Inflammatory macrophage treated with lipopolysaccharide for 1 hour (primary cell): Measurements from ENCODE around the gene ZNF267.
"Not testable (repeated sequence)": the region's sequence is repeated elsewhere in the genome, so short reads cannot be mapped to it uniquely, and the experiment has no call there.

ENCODE experiments used
- DNase-seq, 2 donors: peaks; one replicate each; pipeline ENCODE4 v3.0.0-alpha.2; 2020 to 2022

The ZNF267 gene

DNA sequence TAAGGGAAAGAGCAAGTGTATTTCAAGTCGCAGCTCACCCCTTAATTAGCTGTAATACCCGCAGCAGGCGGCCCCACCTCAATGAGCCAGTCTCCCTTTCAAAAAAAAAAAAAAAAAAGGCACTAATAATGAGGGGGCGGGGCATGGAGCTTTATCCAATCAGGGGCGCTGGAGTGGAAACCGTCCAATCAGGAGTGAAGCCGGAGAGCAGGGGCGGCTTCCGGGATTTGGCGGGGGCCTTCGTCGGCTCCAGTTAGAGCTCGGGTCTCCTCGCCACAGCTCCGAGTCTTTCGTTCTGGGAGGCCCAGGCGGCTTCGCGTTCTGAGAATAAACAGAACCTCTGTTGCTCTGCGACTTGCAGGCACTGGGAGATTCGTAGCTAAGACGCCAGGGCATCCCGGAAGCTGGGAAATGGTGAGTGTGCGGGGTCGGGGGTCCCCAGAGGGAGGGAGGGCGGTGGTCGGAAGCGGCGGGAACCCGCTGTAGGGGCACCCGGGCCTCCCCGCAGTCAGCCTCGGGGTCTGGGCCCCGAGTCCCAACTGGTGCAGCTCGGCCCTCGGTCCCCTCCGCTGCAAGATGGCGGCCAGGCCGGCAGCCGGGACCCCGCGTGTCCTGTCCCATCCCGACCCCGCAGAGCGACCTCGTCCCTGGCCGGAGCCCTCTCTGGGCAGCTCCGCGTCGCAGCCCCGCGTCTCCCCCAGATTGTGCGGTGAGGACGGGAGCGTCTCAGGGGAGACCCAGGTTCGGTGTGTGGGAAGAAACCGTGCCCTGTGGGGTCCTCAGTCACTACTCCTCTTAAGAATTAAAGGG, at the start of gene ZNF267:
Gene ZNF267, plus strand, starts transcription at position 252 of the 810 bp plus-strand sequence. Its CDS starts 160 bp downstream, at position 412.
- DNase-seq, result peak; percentile 95 to 96

DNA sequence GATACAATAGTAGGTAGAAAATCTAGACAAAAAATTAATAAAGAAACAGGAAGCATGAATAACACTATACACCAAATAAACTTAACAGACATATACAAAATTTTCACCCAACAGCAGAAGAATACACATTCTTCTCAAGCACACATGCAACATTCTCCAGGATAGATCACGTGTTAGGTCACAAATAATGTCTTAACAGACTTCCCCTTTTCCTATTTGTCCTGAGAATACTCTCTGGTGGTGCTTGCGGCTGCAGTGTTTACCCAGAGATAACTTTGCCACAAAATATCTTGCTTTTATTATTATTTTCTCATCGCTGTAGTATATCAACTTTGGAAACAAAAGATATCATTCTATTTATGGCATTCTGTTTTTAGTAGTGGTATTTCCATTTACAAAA, 40.6 kb upstream of the ZNF267 start:
- no peak for DNase-seq

DNA sequence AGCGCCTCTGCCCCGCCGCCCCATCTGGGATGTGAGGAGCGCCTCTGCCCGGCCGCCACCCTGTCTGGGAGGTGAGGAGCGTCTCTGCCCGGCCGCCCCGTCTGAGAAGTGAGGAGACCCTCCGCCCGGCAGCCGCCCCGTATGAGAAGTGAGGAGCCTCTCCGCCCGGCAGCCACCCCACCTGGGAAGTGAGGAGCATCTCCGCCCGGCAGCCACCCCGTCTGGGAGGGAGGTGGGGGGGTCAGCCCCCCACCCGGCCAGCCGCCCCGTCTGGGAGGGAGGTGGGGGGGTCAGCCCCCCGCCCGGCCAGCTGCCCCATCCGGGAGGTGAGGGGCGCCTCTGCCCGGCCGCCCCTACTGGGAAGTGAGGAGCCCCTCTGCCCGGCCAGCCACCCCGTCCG, 37.2 kb upstream of the ZNF267 start:
- DNase-seq, result not testable (repeated sequence)

DNA sequence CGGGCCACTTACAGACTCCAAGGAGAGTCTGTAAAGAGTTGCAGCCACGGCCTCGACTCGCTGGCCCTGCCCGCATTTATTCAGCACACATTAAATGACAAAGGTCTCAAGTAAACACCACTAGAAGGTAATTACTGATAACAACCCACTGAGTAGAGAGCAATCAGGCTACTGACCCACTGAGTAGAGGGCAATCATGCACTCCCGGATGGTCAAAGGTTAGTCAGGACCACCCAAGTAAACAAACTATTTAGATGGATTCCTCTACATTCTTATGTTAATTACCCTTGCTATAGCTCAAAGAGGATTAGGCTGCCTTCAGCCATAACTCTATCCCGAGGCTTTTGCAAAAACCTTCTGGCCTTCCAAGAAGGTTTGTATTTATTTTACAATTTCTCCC, 30.7 kb upstream of the ZNF267 start:
- no peak for DNase-seq

DNA sequence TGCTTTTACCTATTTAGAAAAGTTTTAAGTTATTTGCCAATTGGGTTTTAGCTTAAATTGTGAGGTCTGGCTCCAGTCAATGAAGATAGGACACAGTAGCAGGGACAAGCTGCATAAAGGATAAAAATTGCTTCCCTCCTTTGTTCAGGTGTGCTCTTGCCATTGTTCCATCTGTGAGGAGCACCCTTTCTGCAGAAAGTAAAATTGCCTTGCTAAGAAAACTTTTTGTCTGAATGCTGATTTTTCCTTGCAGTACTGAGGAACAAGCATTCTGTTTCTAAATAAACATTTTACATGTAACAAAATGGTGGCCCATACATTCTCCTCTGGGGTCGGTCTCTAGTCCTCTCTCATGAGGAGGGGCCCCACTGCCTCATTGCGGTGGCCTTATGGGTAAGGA, 25.0 kb upstream of the ZNF267 start:
- not testable (repeated sequence) for DNase-seq

DNA sequence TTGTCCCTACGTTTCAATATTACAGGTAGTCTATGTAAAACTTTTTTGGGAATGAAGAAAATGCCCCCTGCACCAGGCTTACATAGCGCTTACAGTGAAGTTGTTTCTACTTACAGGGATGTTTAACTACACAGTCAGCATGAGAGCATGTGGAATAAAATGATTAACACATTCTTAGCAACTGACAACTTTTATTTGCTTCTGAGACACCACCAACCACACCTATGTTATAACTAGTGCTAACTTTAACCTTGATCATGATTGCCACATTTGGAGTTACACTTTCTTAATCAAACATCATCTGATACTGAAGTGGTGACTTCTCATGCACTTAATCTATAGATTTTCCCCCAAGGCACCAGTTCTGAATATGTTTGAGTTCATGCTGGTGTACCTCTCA, 20.3 kb upstream of the ZNF267 start:
- DNase-seq, result no peak

DNA sequence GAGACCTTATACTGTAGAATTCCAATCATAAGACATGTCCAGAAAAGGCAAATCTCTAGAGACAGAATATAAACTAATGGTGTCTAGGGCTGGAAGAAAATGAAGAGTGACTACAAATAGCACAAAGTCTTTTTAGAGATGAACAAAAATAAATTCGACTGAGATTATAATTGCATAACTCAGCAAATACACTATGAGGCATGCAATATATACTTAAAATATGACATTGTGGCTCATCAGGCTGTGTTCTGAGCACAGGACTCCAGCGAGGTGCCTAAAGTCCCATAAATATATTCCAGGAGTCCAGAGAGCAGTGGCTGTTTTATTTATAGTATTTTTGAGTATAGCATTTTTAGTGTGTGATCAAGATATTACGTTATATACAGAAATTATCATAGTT, 13.1 kb upstream of the ZNF267 start:
- no peak for DNase-seq

DNA sequence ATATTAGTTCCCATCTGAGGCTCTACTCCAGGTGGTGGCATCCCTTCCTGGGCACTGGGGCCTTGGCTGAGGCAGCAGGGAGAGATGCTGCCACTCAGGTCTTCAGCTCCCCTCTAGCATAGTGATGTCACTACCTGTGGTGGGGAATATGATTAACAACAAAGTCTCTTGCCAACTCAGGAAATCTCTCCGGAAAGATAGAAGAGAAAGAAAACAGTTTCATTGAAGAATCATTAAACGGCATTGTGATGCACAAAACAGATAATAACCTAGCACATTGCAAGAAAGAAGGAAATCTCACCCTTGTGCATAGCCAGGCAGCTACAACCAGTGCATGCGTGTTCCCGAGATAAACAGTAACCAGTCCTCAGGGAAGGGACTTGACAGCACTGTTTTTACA, 12.2 kb upstream of the ZNF267 start:
- no peak for DNase-seq

DNA sequence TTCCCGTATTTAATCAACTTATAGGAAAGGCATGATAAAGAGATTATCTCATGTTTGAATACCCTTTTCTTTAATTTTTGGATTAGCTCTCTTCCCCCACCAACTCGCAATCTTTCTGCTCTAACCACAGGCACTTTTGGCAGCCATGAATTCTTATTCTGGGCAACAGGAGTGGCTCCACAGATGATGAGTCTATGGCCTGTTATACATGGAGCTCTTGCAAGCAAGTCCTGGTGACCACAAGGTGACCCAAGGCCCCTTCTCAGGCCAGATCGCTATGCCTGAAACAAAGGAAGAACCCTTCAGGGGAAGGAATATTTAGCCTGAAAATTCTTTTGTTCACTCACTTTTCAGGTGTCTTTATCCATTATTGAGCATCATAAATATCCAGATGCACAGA, 10.8 kb upstream of the ZNF267 start:
- no peak for DNase-seq

DNA sequence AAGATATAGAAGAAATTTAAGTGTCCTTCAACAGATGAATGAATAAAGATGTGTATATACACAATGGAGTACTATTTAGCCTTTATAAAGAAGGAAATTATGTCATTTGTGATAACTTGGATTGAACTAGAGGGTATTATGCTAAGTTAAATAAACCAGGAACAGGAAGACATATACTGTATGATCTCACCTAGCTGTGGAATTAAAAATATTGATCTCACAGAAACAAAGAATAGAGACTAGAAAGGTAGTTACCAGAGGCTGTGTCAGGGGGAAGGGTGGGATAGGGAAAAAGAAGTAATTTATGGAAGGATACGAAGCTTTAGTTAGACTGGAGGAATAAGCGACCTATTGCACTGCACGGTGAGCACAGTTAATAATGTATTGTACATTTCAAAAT, 5.4 kb upstream of the ZNF267 start:
- no peak for DNase-seq

DNA sequence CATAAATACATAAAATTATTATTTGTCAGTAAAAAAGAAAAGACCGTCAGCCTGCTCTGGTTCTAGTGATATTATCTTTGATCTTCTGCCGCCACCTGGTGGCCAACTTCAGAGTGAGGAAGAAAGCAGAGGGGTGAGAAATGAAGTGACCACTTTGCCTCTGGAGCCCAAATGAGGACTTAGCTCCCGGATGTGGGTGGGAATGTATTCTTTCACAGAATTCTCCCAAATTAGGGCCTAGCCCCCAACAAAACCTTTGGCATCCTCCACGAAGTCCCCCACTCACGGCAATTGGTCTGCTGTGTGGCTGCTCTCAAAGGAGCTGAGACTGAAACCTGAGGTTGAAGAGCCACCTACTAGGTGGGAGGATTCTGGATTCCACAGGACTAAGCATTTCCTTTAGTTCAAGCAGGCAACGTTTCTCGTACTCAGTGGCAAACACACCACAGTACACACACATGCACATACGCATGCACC, 4.9 kb upstream of the ZNF267 start:
- DNase-seq, result peak; percentile 70 to 94

DNA sequence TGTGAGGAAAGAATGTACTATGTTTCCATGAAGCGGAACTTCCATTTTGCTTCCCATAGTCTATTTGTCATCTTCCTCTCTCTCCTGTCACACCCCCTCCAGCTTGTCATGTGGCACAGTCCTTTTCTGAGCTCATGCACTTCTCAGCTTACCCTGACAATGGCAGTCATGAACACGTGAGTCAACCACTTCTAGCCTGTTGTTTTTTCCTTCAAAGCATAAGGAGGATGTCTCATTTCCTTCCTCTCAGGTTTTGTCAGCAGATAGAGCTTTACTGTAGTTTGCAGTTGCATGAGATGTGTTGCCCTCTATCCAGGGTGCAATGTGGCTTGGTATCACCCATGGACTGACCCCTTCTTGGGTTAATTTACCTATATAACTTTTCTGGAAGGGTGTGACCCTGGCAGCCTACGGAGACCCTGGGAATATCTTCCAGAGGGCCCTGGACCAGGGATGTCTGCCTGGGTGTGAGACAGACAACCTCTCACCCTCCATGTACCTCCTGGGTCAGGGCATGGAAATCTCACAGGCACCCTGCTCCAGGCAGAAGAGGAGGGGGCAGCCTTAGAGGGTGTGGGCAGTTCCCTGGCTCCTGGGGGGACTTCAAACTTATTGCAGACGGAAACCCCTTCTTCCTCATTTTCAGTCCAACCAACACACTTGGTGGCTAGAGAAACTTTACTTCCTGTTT, 4.0 kb upstream of the ZNF267 start:
- DNase-seq, result peak; percentile 96 to 100

DNA sequence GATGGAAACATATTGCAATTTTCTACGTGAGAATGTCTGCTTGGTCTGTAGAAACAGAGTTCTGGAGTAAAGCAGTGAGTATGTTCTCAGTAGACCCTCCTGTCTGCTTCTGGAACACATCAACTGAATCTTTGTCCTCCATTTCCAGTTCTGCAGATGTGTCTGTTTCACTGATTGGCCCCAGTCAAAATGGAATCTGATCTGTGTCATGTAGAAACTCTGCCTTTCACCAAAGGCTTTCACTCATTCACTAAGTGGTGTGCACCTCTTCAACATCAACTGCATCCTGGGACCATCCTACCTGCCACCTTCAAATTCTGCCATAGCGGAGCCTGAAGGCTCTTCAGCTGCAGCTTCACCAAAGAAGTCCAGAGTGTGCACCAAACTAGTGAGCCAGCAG, 2.8 kb upstream of the ZNF267 start:
- DNase-seq, result no peak

DNA sequence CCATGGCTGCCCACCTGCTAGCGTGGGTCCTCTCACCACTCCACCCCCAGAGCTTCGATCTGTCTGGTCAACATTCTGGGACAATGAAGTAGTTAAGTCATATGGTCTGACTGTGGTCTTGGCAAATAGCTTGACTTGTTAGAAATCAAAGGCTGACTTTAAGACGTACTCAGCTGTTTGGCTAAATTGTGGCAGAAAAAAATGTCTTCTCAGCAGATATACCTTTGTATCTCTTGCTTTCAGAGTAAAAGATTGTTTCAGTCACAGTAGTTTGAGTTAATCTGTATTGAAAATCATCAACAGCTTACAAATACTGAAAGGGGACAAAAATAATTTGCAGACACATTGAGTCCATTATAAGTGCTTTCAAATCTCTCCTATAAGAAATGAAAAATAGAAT, 2.1 kb upstream of the ZNF267 start:
- DNase-seq, result peak in 1 of 2 donors; percentile 29

DNA sequence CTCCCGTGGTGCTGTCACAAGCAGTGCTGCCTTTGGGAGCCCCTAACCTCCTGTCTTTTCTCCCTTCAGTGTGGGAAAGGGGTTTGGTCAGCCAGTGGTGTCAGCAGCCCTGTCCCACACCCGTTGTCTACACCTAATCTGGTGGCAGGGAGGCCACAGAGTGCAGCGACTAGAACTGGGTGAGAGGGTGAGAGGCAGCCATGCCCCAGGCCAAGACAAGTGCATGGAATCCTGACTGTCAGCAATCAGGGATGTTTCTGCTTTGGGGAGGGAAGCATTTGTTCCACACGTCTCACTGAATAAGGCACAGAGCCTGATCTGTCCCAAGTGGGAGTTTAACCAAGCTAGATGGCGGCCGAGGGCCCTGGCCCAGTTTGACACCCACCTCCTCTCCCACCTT, 1.4 kb upstream of the ZNF267 start:
- no peak for DNase-seq

DNA sequence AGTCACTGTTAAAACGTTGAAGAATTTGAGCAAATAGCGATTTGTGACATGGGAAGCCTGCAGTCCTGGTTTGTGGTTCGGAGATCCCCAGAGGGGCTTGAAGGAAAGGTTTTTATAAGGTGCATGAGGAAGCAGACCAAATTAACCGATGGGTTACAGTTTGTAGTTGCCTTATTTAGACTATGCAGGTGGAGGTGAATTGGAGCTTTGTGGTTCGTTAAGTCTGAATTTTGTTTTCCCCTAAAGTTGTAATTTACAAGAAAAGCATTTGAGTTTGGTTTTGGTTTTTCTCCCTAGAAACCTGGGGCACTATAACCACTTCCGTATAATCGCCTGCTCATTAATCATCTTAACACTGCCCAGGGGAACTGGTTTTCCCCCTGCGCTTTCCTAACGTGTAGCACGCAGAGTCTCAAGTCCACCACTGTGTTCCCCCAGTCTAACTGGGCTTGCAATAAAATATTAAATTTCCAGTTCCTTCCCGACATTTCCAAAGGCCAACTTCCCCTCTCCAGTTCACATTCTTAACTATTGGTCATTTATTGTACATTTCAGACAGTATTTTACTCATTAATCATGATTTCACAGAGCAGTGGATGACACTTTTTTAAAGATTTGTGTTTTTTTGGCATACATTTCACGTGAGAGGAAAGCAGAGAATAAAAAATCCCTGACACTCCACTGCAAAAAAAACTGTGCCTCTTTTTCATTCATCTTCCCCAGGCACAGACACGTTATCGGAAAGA, 932 bp downstream of the ZNF267 start:
- DNase-seq, result peak; percentile 85 to 89

DNA sequence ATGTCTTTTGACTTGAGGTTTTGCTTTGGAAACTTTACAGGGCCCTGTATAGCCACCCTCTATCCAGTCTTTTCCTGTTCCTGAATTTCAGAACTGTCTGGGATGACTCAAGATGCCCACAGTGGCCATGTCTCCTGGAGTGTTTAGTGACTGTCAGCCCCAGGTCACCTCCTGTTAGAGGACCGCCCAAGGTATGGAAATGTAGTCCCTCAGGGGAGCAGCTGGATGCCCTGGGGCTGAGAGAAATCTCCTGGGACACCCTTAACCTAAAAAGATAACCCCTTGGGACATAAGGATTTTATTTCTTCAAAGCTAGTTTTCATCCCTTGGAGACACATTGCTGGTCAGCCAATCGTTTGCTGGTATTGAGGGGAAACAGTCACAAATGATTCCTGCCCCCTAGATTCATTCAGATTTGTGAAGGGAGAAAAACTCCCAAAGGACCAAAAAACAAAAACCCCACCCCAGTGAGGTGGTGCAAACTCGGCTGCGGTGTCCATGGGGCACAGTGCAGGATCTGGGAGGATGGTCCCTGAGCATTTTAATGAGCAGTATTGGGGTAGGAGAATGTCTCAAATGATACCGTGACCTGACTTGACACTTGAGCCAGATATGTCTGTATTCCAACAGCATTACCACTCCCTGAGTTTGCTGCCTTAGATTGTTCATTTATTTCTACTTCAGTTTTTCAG, 1.7 kb downstream of the ZNF267 start:
- peak; percentile 63 to 68 for DNase-seq

DNA sequence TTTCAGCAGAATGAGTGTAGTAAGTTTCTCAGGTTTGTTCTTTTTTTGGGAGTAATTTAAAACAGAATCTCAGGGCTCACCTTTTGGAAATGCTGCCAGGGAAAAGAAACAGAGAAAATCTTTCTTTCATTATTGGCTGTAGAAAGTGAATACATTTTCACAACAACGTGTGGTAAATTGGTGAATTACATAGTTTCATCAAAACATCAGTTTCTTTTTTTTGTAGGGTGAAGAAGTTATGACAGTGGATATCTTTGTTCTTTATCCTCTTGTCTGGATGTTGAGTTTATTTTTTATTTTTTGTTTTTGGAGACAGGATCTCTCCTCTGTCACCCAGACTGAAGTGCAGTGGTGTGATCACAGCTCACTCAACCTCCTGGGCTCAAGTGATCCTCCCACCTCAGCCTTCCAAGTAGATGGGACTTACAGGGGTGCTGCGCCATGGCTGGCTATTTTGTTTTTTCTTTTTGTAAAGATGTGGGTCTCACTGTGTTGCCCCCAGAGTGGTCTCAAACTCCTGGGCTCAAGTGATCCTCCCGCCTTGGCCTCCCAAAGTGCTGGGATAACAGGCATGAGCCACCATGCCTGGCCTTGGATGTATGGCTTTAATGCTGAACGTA, 2.4 kb downstream of the ZNF267 start:
- DNase-seq, result peak; percentile 31 to 44

DNA sequence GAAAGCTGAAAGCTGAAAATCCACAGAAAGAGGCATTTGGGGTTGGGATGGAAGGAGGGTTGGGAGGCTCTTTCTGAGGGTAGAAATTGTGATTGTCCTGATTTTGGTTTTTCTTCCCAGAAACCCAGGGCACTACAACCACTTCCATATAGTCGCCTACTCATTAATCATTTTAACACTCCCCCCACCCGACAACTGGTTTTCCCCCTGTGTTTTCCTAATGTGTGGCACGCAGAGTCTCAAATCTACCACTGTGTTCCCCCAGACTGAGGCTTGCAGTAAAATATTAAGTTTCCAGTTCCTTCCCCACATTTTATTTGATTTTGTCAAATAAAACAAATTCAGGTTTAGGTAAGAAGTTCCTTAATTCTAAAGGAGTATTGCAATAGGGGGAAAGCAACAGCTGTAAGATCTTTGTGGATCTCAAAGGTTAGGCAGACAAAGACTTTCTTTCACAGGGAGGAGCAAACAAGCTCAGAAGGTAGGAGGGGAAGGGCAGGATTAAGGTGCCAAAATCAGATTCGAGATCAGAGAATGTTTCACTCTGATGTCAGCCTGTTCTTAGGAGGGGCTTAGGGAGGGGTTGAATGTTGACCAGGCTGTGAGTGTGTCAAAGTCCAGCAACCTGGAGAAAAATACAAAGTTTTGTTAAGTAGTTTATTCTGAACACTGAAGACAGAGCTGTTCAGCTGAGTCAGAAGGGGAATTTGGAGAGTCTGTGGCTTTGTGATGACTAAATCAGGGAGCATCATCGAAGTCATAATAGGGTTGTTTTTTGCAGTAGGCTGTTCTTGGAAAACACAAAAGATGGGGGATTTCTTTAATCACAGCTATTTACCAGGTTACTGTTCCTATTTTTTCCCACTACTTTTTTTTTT, 3.6 kb downstream of the ZNF267 start:
- peak; percentile 92 to 96 for DNase-seq

DNA sequence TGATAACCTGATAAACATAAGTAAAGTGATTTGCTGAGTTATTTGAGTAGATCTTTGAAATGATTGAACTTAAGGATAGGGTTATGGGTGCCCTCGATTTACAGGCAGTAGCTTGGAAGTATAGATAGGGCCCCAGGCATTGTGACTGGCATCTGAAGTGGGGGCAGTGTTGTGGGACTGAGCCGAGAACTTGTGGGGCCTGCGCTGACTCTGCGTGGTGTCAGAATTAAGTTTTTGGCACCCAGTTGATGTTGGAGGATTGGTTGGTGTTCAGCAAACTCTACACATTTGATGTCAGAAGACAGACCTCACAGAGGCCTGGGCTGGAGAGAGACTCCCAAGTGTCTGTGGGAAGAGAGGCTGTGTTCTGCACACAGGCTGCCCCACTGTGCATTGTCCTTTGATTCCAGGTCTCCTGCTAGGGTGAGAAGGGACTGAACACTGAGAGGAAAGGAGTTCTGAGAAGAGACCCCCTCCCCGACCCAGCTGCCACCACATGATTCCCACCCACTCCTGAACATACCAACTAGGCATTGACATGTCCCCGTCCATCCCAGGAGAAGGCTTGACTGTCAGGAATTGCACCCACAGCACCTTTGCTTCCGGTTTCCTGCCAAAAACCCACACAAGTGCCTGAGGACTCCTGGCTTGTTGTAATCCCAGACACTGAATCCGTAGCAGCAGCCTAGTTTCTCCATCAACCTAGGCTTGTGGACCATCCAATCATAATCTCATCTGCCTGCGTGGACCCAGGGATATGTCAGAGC, 4.5 kb downstream of the ZNF267 start:
- DNase-seq, result no peak

DNA sequence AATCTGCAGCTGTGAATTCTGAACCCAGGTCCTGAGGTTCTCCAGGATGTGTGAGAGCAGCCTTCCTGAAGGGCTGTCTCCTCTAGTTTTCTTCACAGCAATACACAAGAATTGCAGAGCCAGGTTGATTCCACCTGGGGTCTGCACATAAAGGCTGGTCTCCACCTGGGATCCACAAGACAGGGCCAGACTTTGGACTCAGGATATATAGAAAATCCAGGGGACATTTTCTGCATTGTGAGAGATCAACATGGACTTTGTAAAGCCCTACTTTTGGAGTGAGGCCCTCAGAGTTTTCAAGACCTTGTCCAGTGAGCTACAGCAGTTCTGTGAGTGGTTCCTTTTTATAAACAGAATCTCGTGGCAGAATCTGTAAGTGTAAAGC, 6.3 kb downstream of the ZNF267 start:
- no peak for DNase-seq
